Neural cell (in vitro differentiated cells): ENCODE measurements around the gene GALNT12.

ENCODE experiments used
- CTCF ChIP-seq: fragments of 450-650 bp; IDR thresholded peaks from 2 replicates; pipeline ENCODE4 v1.5.1; 2014; ENCODE audit warnings: antibody characterized with exemption, mild to moderate bottlenecking, moderate library complexity; ENCODE audit not compliant: poor library complexity, severe bottlenecking
- EZH2 ChIP-seq: fragments of 200-600, 300-800 bp; shearing (Covaris generic), sonication (generic); IDR thresholded peaks from 2 replicates; pipeline ENCODE4 v1.6.1; 2014; ENCODE audit warnings: antibody characterized with exemption, low read length, borderline replicate concordance, mild to moderate bottlenecking; ENCODE audit not compliant: insufficient read depth, poor library complexity, severe bottlenecking

- TF ChIP-seq CTCF (no peak), EZH2 (no peak)
These were observed 17.9 kb downstream of the GALNT12 start for GRCh38 chr9:98825414-98825813.
